Adipocyte (in vitro differentiated cells): ENCODE measurements around the gene HS3ST2.

ENCODE experiments used
- DNase-seq: peaks from one replicate; pipeline ENCODE4 v3.0.0-alpha.2; 2015; ENCODE audit warnings: low read depth
- H3K27me3 ChIP-seq: replicated peaks from 2 replicates; pipeline ENCODE4 v1.7.0; 2013; ENCODE audit warnings: mild to moderate bottlenecking, low read length, moderate library complexity; ENCODE audit not compliant: control insufficient read depth, insufficient read depth
- H3K36me3 ChIP-seq: 2 replicates; pipeline ENCODE4 v1.7.0; 2013; ENCODE audit warnings: low read length, mild to moderate bottlenecking, moderate library complexity; ENCODE audit not compliant: control insufficient read depth, insufficient read depth, severe bottlenecking
- H3K4me1 ChIP-seq: 2 replicates; pipeline ENCODE4 v1.7.0; 2013; ENCODE audit warnings: mild to moderate bottlenecking, low read length, moderate library complexity; ENCODE audit not compliant: control insufficient read depth, insufficient read depth
- H3K4me3 ChIP-seq: 2 replicates; pipeline ENCODE4 v1.7.0; 2013; ENCODE audit warnings: mild to moderate bottlenecking, low read length, moderate library complexity
- H3K9ac ChIP-seq: 2 replicates; pipeline ENCODE4 v1.7.0; 2013; ENCODE audit warnings: mild to moderate bottlenecking, low read length, moderate library complexity
- H3K9me3 ChIP-seq: 2 replicates; pipeline ENCODE4 v1.7.0; 2013; ENCODE audit warnings: mild to moderate bottlenecking, low read length, moderate library complexity; ENCODE audit not compliant: control insufficient read depth

The HS3ST2 gene

GRCh38 chr16:22813948-22814710 lies at the start of gene HS3ST2:
Gene HS3ST2 (plus strand): TSS chr16:22814162. CDS start chr16:22814611, 449 bp downstream.
- Histone ChIP-seq H3K9me3 (no peaks in the 10 kb centered on the region), H3K9ac (peak within 1 kb of the TSS; percentile 76), H3K27me3 (no peaks in the 10 kb centered on the region), H3K36me3 (no peaks in the 10 kb centered on the region), H3K4me3 (peak within 1 kb of the TSS; percentile 82), H3K4me1 (peaks cover 9% of the 10 kb centered on the region)
- peak; percentile 8 for DNase-seq

GRCh38 chr16:22764662-22765327 lies 49.2 kb upstream of the HS3ST2 start:
- Histone ChIP-seq H3K9ac (no peak overlapping the region), H3K9me3 (no peaks in the 10 kb centered on the region), H3K27me3 (no peaks in the 10 kb centered on the region), H3K36me3 (no peaks in the 10 kb centered on the region), H3K4me1 (no peaks in the 10 kb centered on the region), H3K4me3 (no peak overlapping the region)
- no peak for DNase-seq

- DNase-seq = no peak
- Histone ChIP-seq H3K4me3 (no peak overlapping the region), H3K4me1 (no peaks in the 10 kb centered on the region), H3K9ac (no peak overlapping the region), H3K9me3 (no peaks in the 10 kb centered on the region), H3K27me3 (no peaks in the 10 kb centered on the region), H3K36me3 (no peaks in the 10 kb centered on the region)
Measured at GRCh38 chr16:22765479-22765878, 48.5 kb upstream of the HS3ST2 start.

- Histone ChIP-seq H3K27me3 (peaks cover 20% of the 10 kb centered on the region), H3K36me3 (no peaks in the 10 kb centered on the region), H3K9me3 (no peaks in the 10 kb centered on the region), H3K4me1 (no peaks in the 10 kb centered on the region), H3K9ac (no peak overlapping the region), H3K4me3 (no peak overlapping the region)
- DNase-seq = no peak
Measured at GRCh38 chr16:22770866-22771265, 43.1 kb upstream of the HS3ST2 start.

GRCh38 chr16:22771551-22771950 lies 42.4 kb upstream of the HS3ST2 start:
- Histone ChIP-seq H3K27me3 (peaks cover 21% of the 10 kb centered on the region), H3K9ac (no peak overlapping the region), H3K36me3 (no peaks in the 10 kb centered on the region), H3K4me1 (no peaks in the 10 kb centered on the region), H3K9me3 (no peaks in the 10 kb centered on the region), H3K4me3 (no peak overlapping the region)
- no peak for DNase-seq

- DNase-seq = no peak
- Histone ChIP-seq H3K4me3 (no peak overlapping the region), H3K9me3 (no peaks in the 10 kb centered on the region), H3K9ac (no peak overlapping the region), H3K4me1 (no peaks in the 10 kb centered on the region), H3K36me3 (no peaks in the 10 kb centered on the region), H3K27me3 (peaks cover 21% of the 10 kb centered on the region)
Measured at GRCh38 chr16:22775220-22775922, 38.6 kb upstream of the HS3ST2 start.

- Histone ChIP-seq H3K9me3 (no peaks in the 10 kb centered on the region), H3K4me3 (no peak overlapping the region), H3K27me3 (no peaks in the 10 kb centered on the region), H3K9ac (no peak overlapping the region), H3K36me3 (no peaks in the 10 kb centered on the region), H3K4me1 (no peaks in the 10 kb centered on the region)
- no peak for DNase-seq
Measured at GRCh38 chr16:22781480-22781879, 32.5 kb upstream of the HS3ST2 start.

GRCh38 chr16:22782314-22782713 lies 31.6 kb upstream of the HS3ST2 start:
- no peak overlapping the region for H3K9ac ChIP-seq

GRCh38 chr16:22784690-22785214 lies 29.2 kb upstream of the HS3ST2 start:
- Histone ChIP-seq H3K4me1 (peaks cover 14% of the 10 kb centered on the region), H3K36me3 (no peaks in the 10 kb centered on the region), H3K4me3 (no peak overlapping the region), H3K27me3 (no peaks in the 10 kb centered on the region), H3K9me3 (no peaks in the 10 kb centered on the region), H3K9ac (no peak overlapping the region)
- no peak for DNase-seq

More at GRCh38 chr16:22782314-22782713, 31.6 kb upstream of the HS3ST2 start:
- no peaks in the 10 kb centered on the region for H3K36me3 ChIP-seq
- H3K4me1 ChIP-seq = peaks cover 3% of the 10 kb centered on the region
- H3K9me3 ChIP-seq = no peaks in the 10 kb centered on the region
- DNase-seq = no peak
- no peaks in the 10 kb centered on the region for H3K27me3 ChIP-seq
- H3K4me3 ChIP-seq = no peak overlapping the region

- peaks cover 14% of the 10 kb centered on the region for H3K4me1 ChIP-seq
- no peaks in the 10 kb centered on the region for H3K27me3 ChIP-seq
- no peaks in the 10 kb centered on the region for H3K36me3 ChIP-seq
- DNase-seq = no peak
- no peak overlapping the region for H3K9ac ChIP-seq
- no peak overlapping the region for H3K4me3 ChIP-seq
- no peaks in the 10 kb centered on the region for H3K9me3 ChIP-seq
Measured at GRCh38 chr16:22785552-22785951, 28.4 kb upstream of the HS3ST2 start.

GRCh38 chr16:22786284-22786683 lies 27.7 kb upstream of the HS3ST2 start:
- H3K4me1 ChIP-seq = peaks cover 14% of the 10 kb centered on the region
- H3K4me3 ChIP-seq = no peak overlapping the region
- H3K36me3 ChIP-seq = no peaks in the 10 kb centered on the region
- no peaks in the 10 kb centered on the region for H3K9me3 ChIP-seq
- H3K9ac ChIP-seq = no peak overlapping the region
- DNase-seq = no peak
- H3K27me3 ChIP-seq = no peaks in the 10 kb centered on the region
